A549 (cell line): Measurements from ENCODE around the gene ADORA2B. TPM values are rescaled to one million over a fixed set of nuclear protein-coding genes. Genes with fewer than 3 reads are reported as not detected.
"Not testable (repeated sequence)": the region's sequence is repeated elsewhere in the genome, so short reads cannot be mapped to it uniquely, and the experiment has no call there.

Source experiments
- ATAC-seq, 2 experiments: fragments of 200-7000 bp in 1 of 2; fragments of >200 bp in 1 of 2; cut with Nextera tagmentation in 1 of 2; cut with Tn5 transposase in 1 of 2; 3 replicates each; pipeline versions ENCODE4 v1.8.0 to v1.9.1; 2018 to 2020; ENCODE audit warnings: mild to moderate bottlenecking in 1 of 2, moderate library complexity in 1 of 2
- CTCF ChIA-PET: fragments of 300-600 bp; sonication (Branson Sonifier 250); formaldehyde crosslinking; extraction: SDS; loops from one replicate; lab custom pipeline; 2021; ENCODE audit warnings: antibody characterized with exemption, inconsistent platforms; lab: Yijun Ruan, JAX
- POLR2A ChIA-PET: fragments of 350-600 bp; formaldehyde crosslinking; extraction: SDS; loops from one replicate; lab custom pipeline; 2021; ENCODE audit warnings: antibody characterized with exemption, inconsistent platforms; lab: Yijun Ruan, JAX
- DNase-seq, 2 experiments: peaks; one replicate each; pipeline versions ENCODE4 v3.0.0 to v3.0.0-alpha.2; 2011 to 2016; ENCODE audit warnings: low read depth in 1 of 2, low spot score in 1 of 2
- FAIRE-seq: peaks from 2 replicates; lab custom pipeline; 2011; peaks lifted over from hg19 to GRCh38; lab: Jason Lieb, UNC
- H3K27ac ChIP-seq, 2 experiments: fragments of >200 bp; sonication (Bioruptor Twin); formaldehyde crosslinking; 3 replicates each; pipeline ENCODE4 v1.5.1; 2016 to 2017
- H3K4me1 ChIP-seq: fragments of >200 bp; sonication (Bioruptor Twin); formaldehyde crosslinking; 3 replicates; pipeline ENCODE4 v1.6.1; 2016
- H3K4me2 ChIP-seq: fragments of >200 bp; sonication (Bioruptor Twin); formaldehyde crosslinking; 3 replicates; pipeline ENCODE4 v1.6.1; 2016
- H3K4me3 ChIP-seq: fragments of >200 bp; sonication (Bioruptor Twin); formaldehyde crosslinking; 3 replicates; pipeline ENCODE4 v1.5.1; 2016
- H3K9me3 ChIP-seq: fragments of >200 bp; sonication (Bioruptor Twin); formaldehyde crosslinking; 3 replicates; pipeline ENCODE4 v1.6.1; 2016
- BHLHE40 ChIP-seq: IDR thresholded peaks from 2 replicates; pipeline ENCODE4 v1.6.1; 2012; ENCODE audit warnings: low read depth, low read length, inconsistent platforms
- CBX8 ChIP-seq: fragments of 200-600 bp; sonication (generic); IDR thresholded peaks from 2 replicates; pipeline ENCODE4 v1.6.1; 2016
- CHD2 ChIP-seq: fragments of 150-350 bp; IDR thresholded peaks from 2 replicates; pipeline ENCODE4 v1.6.1; 2014; ENCODE audit warnings: low read length; ENCODE audit not compliant: partially characterized antibody
- CHD4 ChIP-seq: fragments of 200-600 bp; sonication (generic); IDR thresholded peaks from 2 replicates; pipeline ENCODE4 v1.6.1; 2016; ENCODE audit warnings: antibody characterized with exemption, mild to moderate bottlenecking, borderline replicate concordance
- EP300 ChIP-seq, 2 experiments: fragments of >200 bp; sonication (Bioruptor Twin); formaldehyde crosslinking; IDR thresholded peaks; 2 replicates in 1 of 2; 3 replicates in 1 of 2; pipeline ENCODE4 v1.6.1; 2016 to 2017
- FOSL2 ChIP-seq, 2 experiments: fragments of 450-650 bp in 1 of 2; fragments of >200 bp in 1 of 2; sonication (Bioruptor Twin) in 1 of 2; formaldehyde crosslinking; IDR thresholded peaks; 2 replicates each; pipeline versions ENCODE4 v1.5.0 to v1.6.1; 2016 to 2020; ENCODE audit warnings: mild to moderate bottlenecking in 1 of 2, moderate library complexity in 1 of 2
- GATA3 ChIP-seq: IDR thresholded peaks from 2 replicates; pipeline ENCODE4 v1.6.1; 2012; ENCODE audit warnings: borderline replicate concordance
- HDAC2 ChIP-seq: fragments of 200-600 bp; sonication (generic); IDR thresholded peaks from 2 replicates; pipeline ENCODE4 v1.6.1; 2016
- HOXA7 ChIP-seq: fragments of 250-450 bp; sonication (Bioruptor Pico); IDR thresholded peaks from 2 replicates; pipeline ENCODE4 v1.5.0; 2020; ENCODE audit warnings: mild to moderate bottlenecking, moderate library complexity
- KDM1A ChIP-seq: fragments of 200-600 bp; sonication (generic); IDR thresholded peaks from 2 replicates; pipeline ENCODE4 v1.6.1; 2016; ENCODE audit warnings: low read depth, mild to moderate bottlenecking
- KDM5A ChIP-seq: fragments of 200-600 bp; sonication (generic); IDR thresholded peaks from 2 replicates; pipeline ENCODE4 v1.6.1; 2016; ENCODE audit warnings: antibody characterized with exemption, mild to moderate bottlenecking
- MAFK ChIP-seq: fragments of 450-650 bp; IDR thresholded peaks from 2 replicates; pipeline ENCODE4 v1.6.1; 2014; ENCODE audit not compliant: partially characterized antibody
- MAZ ChIP-seq: fragments of 150-350 bp; IDR thresholded peaks from 2 replicates; pipeline ENCODE4 v1.6.1; 2014; ENCODE audit warnings: antibody characterized with exemption, low read depth, low read length, borderline replicate concordance
- NFE2L2 ChIP-seq: fragments of 150-350 bp; conservative IDR thresholded peaks from 2 replicates; pipeline ENCODE4 v1.6.1; 2014; ENCODE audit warnings: low read length
- NPAS2 ChIP-seq: fragments of 250-450 bp; sonication (Bioruptor Pico); IDR thresholded peaks from 2 replicates; pipeline ENCODE4 v1.8.0; 2022; ENCODE audit warnings: mild to moderate bottlenecking, moderate library complexity, borderline replicate concordance
- NR3C1 ChIP-seq: fragments of >200 bp; sonication (Bioruptor Twin); formaldehyde crosslinking; IDR thresholded peaks from 3 replicates; pipeline ENCODE4 v1.6.1; 2017
- PHF8 ChIP-seq: fragments of 200-600 bp; sonication (generic); IDR thresholded peaks from 2 replicates; pipeline ENCODE4 v1.6.1; 2016; ENCODE audit warnings: low read depth, mild to moderate bottlenecking, antibody characterized with exemption, moderate library complexity, borderline replicate concordance
- RAD21 ChIP-seq, 2 experiments: fragments of >200 bp in 1 of 2; sonication (Bioruptor Twin) in 1 of 2; formaldehyde crosslinking in 1 of 2; IDR thresholded peaks in 1 of 2; conservative IDR thresholded peaks in 1 of 2; 2 replicates in 1 of 2; 3 replicates in 1 of 2; pipeline ENCODE4 v1.6.1; 2012 to 2018; ENCODE audit warnings: inconsistent platforms in 1 of 2
- RCOR1 ChIP-seq: fragments of 150-350 bp; IDR thresholded peaks from 2 replicates; pipeline ENCODE4 v1.6.1; 2014; ENCODE audit warnings: antibody characterized with exemption, low read length, low read depth
- RFX5 ChIP-seq: fragments of 450-650 bp; IDR thresholded peaks from 2 replicates; pipeline ENCODE4 v1.7.1; 2014; ENCODE audit warnings: antibody characterized with exemption, mild to moderate bottlenecking, moderate library complexity
- RNF2 ChIP-seq: fragments of 200-600 bp; sonication (generic); IDR thresholded peaks from 2 replicates; pipeline ENCODE4 v1.6.1; 2016; ENCODE audit warnings: low read depth, mild to moderate bottlenecking, antibody characterized with exemption, moderate library complexity, borderline replicate concordance
- SMC3 ChIP-seq: fragments of >200 bp; sonication (Bioruptor Twin); formaldehyde crosslinking; IDR thresholded peaks from 3 replicates; pipeline ENCODE4 v1.6.1; 2018; ENCODE audit warnings: inconsistent platforms
- TP53 ChIP-seq: fragments of 250-450 bp; sonication (Bioruptor Pico); IDR thresholded peaks from 2 replicates; pipeline ENCODE4 v1.5.0; 2021; ENCODE audit warnings: mild to moderate bottlenecking, moderate library complexity
- USF2 ChIP-seq: fragments of 450-650 bp; IDR thresholded peaks from 2 replicates; pipeline ENCODE4 v1.6.1; 2014; ENCODE audit warnings: antibody characterized with exemption
- ZC3H11A ChIP-seq: fragments of 450-650 bp; IDR thresholded peaks from 2 replicates; pipeline ENCODE4 v1.6.1; 2014; ENCODE audit warnings: antibody characterized with exemption, mild to moderate bottlenecking
- ZSCAN20 ChIP-seq: fragments of 250-450 bp; sonication (Bioruptor Pico); IDR thresholded peaks from 2 replicates; pipeline ENCODE4 v1.8.0; 2022; ENCODE audit warnings: mild to moderate bottlenecking, moderate library complexity
- WGBS: methylation state at CpG from one replicate; pipeline ENCODE4 v1.1.6; 2017; ENCODE audit errors: missing lambda C conversion rate; 5-methylcytosine and 5-hydroxymethylcytosine counted together
- polyA plus RNA-seq, 4 experiments: library from polyadenylated mRNA; depleted of rRNA in 3 of 4; stranded (reverse); fragments of >200 nt; fragmentation: RNase III in 1 of 4; extraction: RNeasy Plus Mini Kit Qiagen cat#74134 plus additional on column Dnase treatment in 1 of 4; gene quantifications; 2 replicates in 3 of 4; 3 replicates in 1 of 4; pipeline ENCODE4 v1.2.3, GENCODE V29; 2011 to 2017

The ADORA2B gene
- polyA plus RNA-seq, 2 of the 4 experiments (the other 2 are of a cell fraction), result 5.7 to 10.2 TPM

- no peaks in the 10 kb centered on the region for H3K9me3 ChIP-seq
- no peak for TF ChIP-seq ZSCAN20
- TF ChIP-seq CHD4, result no peak
- no peak overlapping the region for H3K27ac ChIP-seq
- ChIA-PET POLR2A (no interaction called here), CTCF (interaction anchor here (4.3 kb wide), 1 partner anchor 28 kb away, joined by 21 read pairs; the partner anchor contains the start of gene ADORA2B)
- 94% methylated on average over 4 of the region's 4 CpGs for WGBS
- no peak for DNase-seq
- H3K4me2 ChIP-seq, result no peak overlapping the region
- no peak for FAIRE-seq
- ATAC-seq, result no peak
- no peaks in the 10 kb centered on the region for H3K4me1 ChIP-seq
- no peak overlapping the region for H3K4me3 ChIP-seq
These were observed 27.6 kb downstream of the ADORA2B start for GRCh38 chr17:15972497-15972951.

GRCh38 chr17:15973016-15973415 is 28.1 kb downstream of the ADORA2B start:
- no peak for ATAC-seq
- no peak overlapping the region for H3K4me3 ChIP-seq
- TF ChIP-seq NR3C1, result no peak
- no peak for TF ChIP-seq EP300 (IDR thresholded peaks at IDR 0.05)
- TF ChIP-seq RCOR1, result no peak
- no peak for TF ChIP-seq NPAS2
- no peak for TF ChIP-seq SMC3
- TF ChIP-seq MAFK, result no peak
- TF ChIP-seq NFE2L2, result no peak
- TF ChIP-seq BHLHE40, result no peak
- TF ChIP-seq RFX5, result no peak
- TF ChIP-seq KDM5A, result no peak
- no peak for TF ChIP-seq HDAC2
- TF ChIP-seq FOSL2 (IDR thresholded peaks at IDR 0.05), result no peak
- no peak for TF ChIP-seq FOSL2 (CRISPR knock-in tag; IDR thresholded peaks at IDR 0.05)
- TF ChIP-seq, all 56 proteins: peak for 0
- FAIRE-seq (no peak), DNase-seq (no peak)
- H3K4me1 ChIP-seq, result no peaks in the 10 kb centered on the region
- ChIA-PET CTCF (interaction anchor here (4.3 kb wide), 1 partner anchor 28 kb away, joined by 21 read pairs; the partner anchor contains the start of gene ADORA2B), POLR2A (no interaction called here)
- H3K9me3 ChIP-seq, result no peaks in the 10 kb centered on the region
- no peak overlapping the region for H3K4me2 ChIP-seq
- H3K27ac ChIP-seq, result no peak overlapping the region

- no peaks in the 10 kb centered on the region for H3K4me1 ChIP-seq
- ChIA-PET CTCF (interaction anchor here (0.6 to 4.3 kb wide), 6 partner anchors 9 to 146 kb away, joined by 3 to 21 read pairs (median 7); partner anchors contain the start of gene ADORA2B), POLR2A (interaction anchor here (0.8 kb wide), 1 partner anchor 29 kb away, joined by 3 read pairs; the partner anchor contains the start of gene ADORA2B)
- no peak for ATAC-seq
- no peak for FAIRE-seq
- H3K4me3 ChIP-seq, result no peak overlapping the region
- 85% methylated on average over 6 of the region's 6 CpGs for WGBS
- no peak overlapping the region for H3K27ac ChIP-seq
- no peak overlapping the region for H3K4me2 ChIP-seq
- TF ChIP-seq HOXA7 (CRISPR knock-in tag) (no peak), RAD21 (conservative IDR thresholded peaks at IDR 0.05 in 1 of 2, IDR thresholded peaks at IDR 0.05 in 1 of 2) (no peak)
- DNase-seq, result no peak
- H3K9me3 ChIP-seq, result no peaks in the 10 kb centered on the region
These were observed 28.9 kb downstream of the ADORA2B start for GRCh38 chr17:15973834-15974233.

GRCh38 chr17:15977894-15978293 is 33.0 kb downstream of the ADORA2B start:
- CTCF ChIA-PET, result no interaction called here
- ATAC-seq, result no peak
- Histone ChIP-seq H3K27ac (no peak overlapping the region), H3K9me3 (no peaks in the 10 kb centered on the region), H3K4me1 (peaks cover 16% of the 10 kb centered on the region), H3K4me2 (no peak overlapping the region), H3K4me3 (no peak overlapping the region)
- 91% methylated on average over 2 of the region's 2 CpGs for WGBS
- TF ChIP-seq CHD4, result no peak
- no peak for TF ChIP-seq CBX8
- POLR2A ChIA-PET, result no interaction called here
- DNase-seq, result no peak
- no peak for FAIRE-seq

GRCh38 chr17:15978606-15979005 is 33.7 kb downstream of the ADORA2B start:
- Histone ChIP-seq H3K27ac (no peak overlapping the region), H3K4me3 (no peak overlapping the region), H3K4me1 (peaks cover 16% of the 10 kb centered on the region), H3K9me3 (no peaks in the 10 kb centered on the region), H3K4me2 (no peak overlapping the region)
- no peak for DNase-seq
- ChIA-PET POLR2A (no interaction called here), CTCF (no interaction called here)
- FAIRE-seq, result no peak
- no peak for TF ChIP-seq RCOR1
- no peak for TF ChIP-seq RNF2
- no peak for TF ChIP-seq CBX8
- TF ChIP-seq ZC3H11A, result no peak
- no peak for TF ChIP-seq EP300 (IDR thresholded peaks at IDR 0.05)
- TF ChIP-seq SMC3, result no peak
- no peak for TF ChIP-seq GATA3
- no peak for TF ChIP-seq ZSCAN20
- no peak for TF ChIP-seq TP53 (CRISPR knock-in tag)
- no peak for TF ChIP-seq CHD2
- no peak for TF ChIP-seq MAFK
- TF ChIP-seq PHF8, result no peak
- TF ChIP-seq KDM1A, result no peak
- TF ChIP-seq USF2, result no peak
- TF ChIP-seq RAD21 (conservative IDR thresholded peaks at IDR 0.05 in 1 of 2, IDR thresholded peaks at IDR 0.05 in 1 of 2), result no peak
- no peak for TF ChIP-seq MAZ
- WGBS, result 90% methylated on average over 1 of the region's 1 CpG
- ATAC-seq, result no peak

- H3K4me2 ChIP-seq, H3K4me3 ChIP-seq, CTCF ChIA-PET, DNase-seq, FAIRE-seq, ATAC-seq, H3K9me3 ChIP-seq, POLR2A ChIA-PET, H3K27ac ChIP-seq: not testable (repeated sequence)
- H3K4me1 ChIP-seq, result peaks cover 16% of the 10 kb centered on the region
- WGBS, result 89% methylated on average over 2 of the region's 4 CpGs
These were observed 34.1 kb downstream of the ADORA2B start for GRCh38 chr17:15979013-15979412.
